Gastrocnemius medialis (tissue), 4 donors: ENCODE results near the gene SYVN1. TPM values are rescaled to one million over a fixed set of nuclear protein-coding genes. Genes with fewer than 3 reads are reported as not detected.

Experiments used
- ATAC-seq, 2 donors: fragments of 150-250 bp; one replicate each; pipeline ENCODE4 v1.9.1; 2016
- DNase-seq, 2 donors: peaks; one replicate each; pipeline ENCODE4 v3.0.0-alpha.2; 2019
- H3K27ac ChIP-seq, 4 donors: fragments of 200-600 bp; sonication (generic); 1 replicate in 1 of 4; 2 replicates in 3 of 4; pipeline ENCODE4 v1.5.1; 2016 to 2018; ENCODE audit warnings: mild to moderate bottlenecking in 2 of 4, moderate library complexity in 1 of 4
- H3K27me3 ChIP-seq, 3 donors: fragments of 200-600 bp; sonication (generic) in 2 of 3; 1 replicate in 1 of 3; 2 replicates in 2 of 3; pipeline versions ENCODE4 v1.5.1 to v1.6.0; 2016 to 2019; ENCODE audit warnings: mild to moderate bottlenecking in 1 of 3, moderate library complexity in 1 of 3
- H3K36me3 ChIP-seq, 2 donors: fragments of 200-600 bp; sonication (generic) in 1 of 2; one replicate each; pipeline ENCODE4 v1.5.1; 2017 to 2018
- H3K4me1 ChIP-seq, 2 donors: fragments of 200-600 bp; sonication (generic) in 1 of 2; one replicate each; pipeline ENCODE4 v1.5.1; 2016 to 2017; ENCODE audit warnings: mild to moderate bottlenecking in 2 of 2
- H3K4me3 ChIP-seq, 4 donors: fragments of 200-600 bp; sonication (generic) in 3 of 4; 1 replicate in 1 of 4; 2 replicates in 3 of 4; pipeline ENCODE4 v1.5.1; 2016 to 2019; ENCODE audit warnings: mild to moderate bottlenecking in 2 of 4
- H3K9me3 ChIP-seq, 3 donors: fragments of 200-600 bp; sonication (generic) in 2 of 3; 1 replicate in 1 of 3; 2 replicates in 2 of 3; pipeline ENCODE4 v1.5.1; 2016 to 2019
- CTCF ChIP-seq, 5 experiments: fragments of 450-650 bp in 3 of 5; fragments of 200-600 bp in 2 of 5; sonication (generic) in 2 of 5; IDR thresholded peaks in 4 of 5; conservative IDR thresholded peaks in 1 of 5; 1 replicate in 4 of 5; 2 replicates in 1 of 5; pipeline ENCODE4 v1.5.1; 2016 to 2019; ENCODE audit warnings: antibody characterized with exemption in 5 of 5, mild to moderate bottlenecking in 3 of 5, moderate library complexity in 3 of 5
- POLR2A ChIP-seq, 2 donors: fragments of 450-650 bp; IDR thresholded peaks; one replicate each; pipeline ENCODE4 v1.6.1; 2017; ENCODE audit warnings: antibody characterized with exemption in 2 of 2, mild to moderate bottlenecking in 2 of 2, moderate library complexity in 2 of 2
- in situ Hi-C, 4 donors: fragments of 200-750 bp; cut with MboI; loops; one replicate each; pipeline versions ENCODE4 v1.15.0 to v1.8.0; 2017; ENCODE audit warnings: low sequenced_read_pairs in 4 of 4
- intact Hi-C: fragments of 100-400 bp; cut with DNase I; formaldehyde crosslinking; loops from one replicate; pipeline ENCODE4 v1.15.1; 2023; ENCODE audit warnings: low total_unique reads
- total RNA-seq, 4 donors: library from RNA; depleted of rRNA; stranded (reverse); fragments of >200 nt; gene quantifications; one replicate each; pipeline versions ENCODE4 v1.1.0 to v1.2.3, GENCODE V29; 2016

Gene SYVN1
- total RNA-seq, 4 donors from 2014 or later = 24.6 to 77.5 (median 37.3) TPM

- Histone ChIP-seq H3K4me3 (no peak overlapping the region), H3K27ac (peak overlapping the region; percentile 74 to 90 (median 81)), H3K4me1 (peaks cover 26 to 34% of the 10 kb centered on the region in 2 donors), H3K9me3 (no peaks in the 10 kb centered on the region), H3K27me3 (no peaks in the 10 kb centered on the region), H3K36me3 (peaks cover 0 to 13% of the 10 kb centered on the region in 2 donors)
- TF ChIP-seq POLR2A (IDR thresholded peaks at IDR 0.05) (no peak), CTCF (IDR thresholded peaks at IDR 0.05 in 4 of 5, conservative IDR thresholded peaks at IDR 0.05 in 1 of 5) (peak; percentile 86 to 100 (median 98))
- intact Hi-C loops (loop anchor here (1.0 to 10.0 kb wide), 2 partner anchors 71 to 256 kb away; partner anchors contain the start of gene CAPN1), in situ Hi-C loops (loop anchor here in 3 of 4 donors (5.0 kb wide), 1 partner anchor 72 kb away; the partner anchor contains the start of gene CAPN1 (in 3 of the 3))
- DNase-seq = peak; percentile 63 to 81
- ATAC-seq = peak; percentile 59 to 61
Measured at GRCh38 chr11:65110354-65110861, 23.9 kb downstream of the SYVN1 start.

- in situ Hi-C loops = loop anchor here in 3 of 4 donors (5.0 kb wide), 1 partner anchor 73 kb away; the partner anchor contains the start of gene CAPN1 (in 3 of the 3)
- DNase-seq (no peak), ATAC-seq (no peak)
- TF ChIP-seq CTCF (IDR thresholded peaks at IDR 0.05 in 4 of 5, conservative IDR thresholded peaks at IDR 0.05 in 1 of 5) = no peak
- no peak for TF ChIP-seq POLR2A (IDR thresholded peaks at IDR 0.05)
- intact Hi-C loops = loop anchor here (1.0 to 10.0 kb wide), 2 partner anchors 72 to 255 kb away; partner anchors contain the start of gene CAPN1
- H3K27ac ChIP-seq = no peak overlapping the region
- H3K27me3 ChIP-seq = no peaks in the 10 kb centered on the region
- H3K9me3 ChIP-seq = no peaks in the 10 kb centered on the region
- peaks cover 29 to 39% of the 10 kb centered on the region in 2 donors for H3K4me1 ChIP-seq
- H3K4me3 ChIP-seq = no peak overlapping the region
- H3K36me3 ChIP-seq = peaks cover 0 to 13% of the 10 kb centered on the region in 2 donors
Measured at GRCh38 chr11:65109231-65110198, 24.8 kb downstream of the SYVN1 start.

GRCh38 chr11:65108469-65109123 is 25.7 kb downstream of the SYVN1 start:
- Histone ChIP-seq H3K4me3 (no peak overlapping the region), H3K27ac (no peak overlapping the region), H3K4me1 (peaks cover 36 to 42% of the 10 kb centered on the region in 2 donors), H3K9me3 (no peaks in the 10 kb centered on the region), H3K27me3 (no peaks in the 10 kb centered on the region), H3K36me3 (peaks cover 0 to 13% of the 10 kb centered on the region in 2 donors)
- DNase-seq (no peak), ATAC-seq (no peak)
- intact Hi-C loops = no loop called here
- TF ChIP-seq CTCF (IDR thresholded peaks at IDR 0.05 in 4 of 5, conservative IDR thresholded peaks at IDR 0.05 in 1 of 5) = no peak
- TF ChIP-seq POLR2A (IDR thresholded peaks at IDR 0.05) = no peak
- in situ Hi-C loops = no loop called here

- no peaks in the 10 kb centered on the region for H3K27me3 ChIP-seq
- H3K27ac ChIP-seq = no peak overlapping the region
- in situ Hi-C loops (no loop called here), intact Hi-C loops (no loop called here)
- peaks cover 0 to 13% of the 10 kb centered on the region in 2 donors for H3K36me3 ChIP-seq
- peaks cover 37 to 42% of the 10 kb centered on the region in 2 donors for H3K4me1 ChIP-seq
- H3K4me3 ChIP-seq = no peak overlapping the region
- DNase-seq (no peak), ATAC-seq (no peak)
- no peaks in the 10 kb centered on the region for H3K9me3 ChIP-seq
- TF ChIP-seq CTCF (IDR thresholded peaks at IDR 0.05 in 4 of 5, conservative IDR thresholded peaks at IDR 0.05 in 1 of 5) = no peak
- no peak for TF ChIP-seq POLR2A (IDR thresholded peaks at IDR 0.05)
Measured at GRCh38 chr11:65107751-65108468, 26.4 kb downstream of the SYVN1 start.
